ENCODE results near the gene STX8. TPM values are rescaled to one million over a fixed set of nuclear protein-coding genes. Genes with fewer than 3 reads are reported as not detected.
"Not testable (repeated sequence)": the region's sequence is repeated elsewhere in the genome, so short reads cannot be mapped to it uniquely, and the experiment has no call there.

Gene STX8
- polyA plus RNA-seq, 1 experiment = 103 TPM

DNA sequence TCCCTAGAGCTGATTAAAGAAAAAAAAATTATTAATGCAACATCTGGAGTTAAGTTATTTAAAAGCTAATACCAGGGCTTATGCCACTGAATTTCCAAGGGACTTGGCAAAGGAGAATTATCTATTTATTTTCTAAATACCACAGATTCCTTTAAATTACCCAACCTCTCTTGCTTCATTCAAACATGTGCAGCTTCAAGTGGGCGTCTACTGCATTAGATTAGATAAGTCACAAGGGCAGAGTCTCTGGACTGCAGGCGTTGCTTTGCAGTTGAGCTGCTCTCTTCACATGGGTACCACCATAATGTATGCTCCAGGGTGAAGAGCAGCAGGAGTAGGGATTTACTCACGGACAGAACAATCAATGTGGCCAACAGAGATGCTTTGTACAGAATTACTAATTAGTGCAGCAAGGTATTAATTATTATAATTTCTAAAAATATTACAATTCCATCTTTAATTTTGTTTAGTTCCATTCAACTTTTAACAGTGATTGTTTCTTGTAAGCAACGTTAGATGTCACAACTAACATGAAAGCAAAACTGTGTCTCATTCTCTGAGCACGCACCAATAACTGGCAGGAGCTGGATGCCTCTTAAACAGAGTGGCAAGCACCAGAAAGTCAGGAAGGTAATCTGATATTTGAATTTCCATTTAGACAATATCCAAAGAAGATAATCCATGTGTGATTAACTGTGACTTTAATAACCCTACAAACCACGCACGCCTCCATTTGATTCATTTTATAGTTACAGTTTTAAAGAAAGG lies 214.2 kb downstream of the STX8 start:
- Histone ChIP-seq H3K9me3 (ENCODE audit: control insufficient read depth, insufficient read depth, low read length) (no peaks in the 10 kb centered on the region), H3K27me3 (ENCODE audit: control insufficient read depth, insufficient read depth, low read length) (no peaks in the 10 kb centered on the region), H3K27ac (ENCODE audit: low read depth, low read length) (no peak overlapping the region), H3K4me3 (ENCODE audit: low read depth, low read length) (no peak overlapping the region)
- ChIA-PET CTCF (interaction anchor here (0.6 kb wide), 1 partner anchor 30 kb away, joined by 6 read pairs; no protein-coding TSS in a partner anchor), POLR2A (interaction anchor here (0.6 to 1.5 kb wide), 4 partner anchors 11 to 51 kb away, joined by 3 to 8 read pairs (median 4); no protein-coding TSS in a partner anchor)
- peak; percentile 67 for DNase-seq (ENCODE audit: low read depth, low spot score)
- TF ChIP-seq, protein P1, sequence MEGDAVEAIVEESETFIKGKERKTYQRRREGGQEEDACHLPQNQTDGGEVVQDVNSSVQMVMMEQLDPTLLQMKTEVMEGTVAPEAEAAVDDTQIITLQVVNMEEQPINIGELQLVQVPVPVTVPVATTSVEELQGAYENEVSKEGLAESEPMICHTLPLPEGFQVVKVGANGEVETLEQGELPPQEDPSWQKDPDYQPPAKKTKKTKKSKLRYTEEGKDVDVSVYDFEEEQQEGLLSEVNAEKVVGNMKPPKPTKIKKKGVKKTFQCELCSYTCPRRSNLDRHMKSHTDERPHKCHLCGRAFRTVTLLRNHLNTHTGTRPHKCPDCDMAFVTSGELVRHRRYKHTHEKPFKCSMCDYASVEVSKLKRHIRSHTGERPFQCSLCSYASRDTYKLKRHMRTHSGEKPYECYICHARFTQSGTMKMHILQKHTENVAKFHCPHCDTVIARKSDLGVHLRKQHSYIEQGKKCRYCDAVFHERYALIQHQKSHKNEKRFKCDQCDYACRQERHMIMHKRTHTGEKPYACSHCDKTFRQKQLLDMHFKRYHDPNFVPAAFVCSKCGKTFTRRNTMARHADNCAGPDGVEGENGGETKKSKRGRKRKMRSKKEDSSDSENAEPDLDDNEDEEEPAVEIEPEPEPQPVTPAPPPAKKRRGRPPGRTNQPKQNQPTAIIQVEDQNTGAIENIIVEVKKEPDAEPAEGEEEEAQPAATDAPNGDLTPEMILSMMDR (IDR thresholded peaks at IDR 0.05; ENCODE audit: low read depth, low read length) = no peak

DNA sequence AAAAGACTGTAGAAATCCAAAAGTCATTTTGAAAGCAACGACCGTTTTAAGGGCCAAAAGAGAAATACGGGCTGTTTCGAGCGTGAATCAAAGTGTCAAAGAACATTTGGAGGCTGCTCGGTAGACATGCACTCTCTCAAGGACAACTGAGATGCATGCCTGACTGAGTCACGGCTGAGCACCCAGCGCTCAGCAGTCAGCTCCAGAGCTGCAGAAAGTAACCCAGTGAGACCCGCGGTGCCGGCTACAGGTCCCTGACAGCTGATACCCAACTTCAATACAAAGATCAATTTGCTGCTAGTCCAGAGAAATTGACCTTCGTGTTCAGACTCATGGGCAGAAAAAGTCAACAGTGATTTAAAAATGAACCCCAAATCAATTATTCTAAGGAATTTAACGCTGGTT lies 214.9 kb downstream of the STX8 start:
- Histone ChIP-seq H3K27ac (ENCODE audit: low read depth, low read length) (no peak overlapping the region), H3K4me3 (ENCODE audit: low read depth, low read length) (peak overlapping the region; percentile 33), H3K27me3 (ENCODE audit: control insufficient read depth, insufficient read depth, low read length) (no peaks in the 10 kb centered on the region), H3K9me3 (ENCODE audit: control insufficient read depth, insufficient read depth, low read length) (no peaks in the 10 kb centered on the region)
- POLR2A ChIA-PET = interaction anchor here (0.6 to 1.5 kb wide), 4 partner anchors 11 to 50 kb away, joined by 3 to 8 read pairs (median 4); no protein-coding TSS in a partner anchor
- TF ChIP-seq, protein P1 (IDR thresholded peaks at IDR 0.05; ENCODE audit: low read depth, low read length) = no peak
- DNase-seq (ENCODE audit: low read depth, low spot score) = no peak
- CTCF ChIA-PET = interaction anchor here (0.6 to 0.7 kb wide), 2 partner anchors 163 to 339 kb away, joined by 4 to 10 read pairs; partner anchors contain the start of gene NTN1

DNA sequence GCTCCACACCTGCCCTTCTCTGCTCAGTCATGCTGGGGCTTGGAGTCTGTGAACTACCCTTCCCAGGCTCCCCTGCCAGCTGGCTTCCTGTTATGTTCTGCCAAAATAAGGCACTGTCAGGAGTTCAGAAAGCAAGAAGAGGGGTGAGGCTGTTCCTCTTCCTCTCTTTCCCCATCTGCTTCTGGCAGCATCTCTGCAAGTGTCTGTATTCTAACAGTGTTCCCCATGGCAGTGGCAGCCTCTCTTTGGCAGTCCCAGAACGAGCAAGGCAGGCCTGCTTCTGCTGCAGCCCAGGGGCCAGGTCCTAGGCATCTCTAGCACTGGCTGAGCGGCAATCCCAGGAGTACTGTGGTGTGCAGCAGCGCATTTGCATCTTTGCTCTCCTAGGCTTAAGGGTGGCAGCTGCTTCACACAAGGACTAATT lies 219.1 kb downstream of the STX8 start:
- no peak overlapping the region for H3K4me3 ChIP-seq (ENCODE audit: low read depth, low read length)
- no peaks in the 10 kb centered on the region for H3K9me3 ChIP-seq (ENCODE audit: control insufficient read depth, insufficient read depth, low read length)
- DNase-seq (ENCODE audit: low read depth, low spot score) = no peak
- TF ChIP-seq, protein P1 (IDR thresholded peaks at IDR 0.05; ENCODE audit: low read depth, low read length) = no peak
- no peaks in the 10 kb centered on the region for H3K27me3 ChIP-seq (ENCODE audit: control insufficient read depth, insufficient read depth, low read length)
- POLR2A ChIA-PET = no interaction called here
- no peak overlapping the region for H3K27ac ChIP-seq (ENCODE audit: low read depth, low read length)
- CTCF ChIA-PET = no interaction called here

DNA sequence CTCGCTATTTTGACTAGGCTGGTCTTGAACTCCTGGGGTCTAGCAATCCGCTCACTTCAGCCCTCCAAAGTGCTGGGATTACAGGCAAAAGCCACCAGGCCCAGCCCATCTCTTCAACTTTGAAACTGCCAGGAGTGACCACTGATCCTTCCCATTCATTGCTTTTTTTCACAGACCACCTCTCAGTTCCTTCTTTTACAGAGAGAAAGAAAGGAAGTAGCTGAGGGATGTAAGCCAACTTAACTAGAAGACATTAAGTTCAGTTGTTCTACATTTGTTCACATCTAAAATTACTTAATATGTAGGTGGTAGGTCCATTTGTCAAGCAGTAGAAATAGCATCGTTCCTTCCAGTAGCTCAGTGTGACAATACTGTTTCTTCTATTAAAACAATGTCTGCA lies 219.8 kb downstream of the STX8 start:
- H3K27ac ChIP-seq (ENCODE audit: low read depth, low read length) = no peak overlapping the region
- TF ChIP-seq, protein P1 (IDR thresholded peaks at IDR 0.05; ENCODE audit: low read depth, low read length) = no peak
- no peak for DNase-seq (ENCODE audit: low read depth, low spot score)
- ChIA-PET POLR2A (no interaction called here), CTCF (interaction anchor here (1.2 kb wide), 1 partner anchor 63 kb away, joined by 3 read pairs; no protein-coding TSS in a partner anchor)
- H3K27me3 ChIP-seq (ENCODE audit: control insufficient read depth, insufficient read depth, low read length) = no peaks in the 10 kb centered on the region
- H3K9me3 ChIP-seq (ENCODE audit: control insufficient read depth, insufficient read depth, low read length) = no peaks in the 10 kb centered on the region
- H3K4me3 ChIP-seq (ENCODE audit: low read depth, low read length) = no peak overlapping the region

DNA sequence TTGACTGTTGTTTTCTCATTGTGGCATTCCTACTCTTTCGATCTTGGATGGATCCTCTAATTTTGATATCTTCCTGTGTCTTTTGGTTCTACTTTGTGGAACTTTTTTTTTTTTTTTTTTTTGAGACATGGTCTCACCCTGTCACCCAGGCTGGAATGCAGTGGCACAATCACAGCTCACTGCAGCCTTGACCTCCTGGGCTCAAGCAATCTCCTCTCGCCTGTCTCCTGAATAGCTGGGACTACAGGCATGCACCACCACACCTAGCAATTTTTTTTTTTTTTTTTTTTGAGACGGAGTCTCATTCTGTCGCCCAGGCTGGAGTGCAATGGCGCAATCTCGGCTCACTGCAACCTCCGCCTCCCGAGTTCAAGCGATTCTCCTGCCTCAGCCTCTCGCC lies 220.4 kb downstream of the STX8 start:
- POLR2A ChIA-PET = not testable (repeated sequence)

More for the DNA sequence above, 220.4 kb downstream of the STX8 start:
- not testable (repeated sequence) for H3K9me3 ChIP-seq (ENCODE audit: control insufficient read depth, insufficient read depth, low read length); H3K4me3 ChIP-seq (ENCODE audit: low read depth, low read length); H3K27me3 ChIP-seq (ENCODE audit: control insufficient read depth, insufficient read depth, low read length); DNase-seq (ENCODE audit: low read depth, low spot score); H3K27ac ChIP-seq (ENCODE audit: low read depth, low read length)
- CTCF ChIA-PET = interaction anchor here (1.2 kb wide), 1 partner anchor 63 kb away, joined by 3 read pairs; no protein-coding TSS in a partner anchor
